Heart left ventricle (tissue), 13 donors: ENCODE data around the gene DNAH3.

Experiments
- POLR2A ChIP-seq, 2 donors: fragments of 450-650 bp; IDR thresholded peaks; one replicate each; pipeline ENCODE4 v1.6.1; 2017; ENCODE audit warnings: antibody characterized with exemption in 2 of 2, mild to moderate bottlenecking in 2 of 2, moderate library complexity in 2 of 2
- TF ChIP-seq, protein P1 (sequence below), 12 donors: fragments of 200-600 bp; sonication (generic) in 4 of 12; IDR thresholded peaks; one replicate each; pipeline versions ENCODE4 v1.5.0 to v1.8.0; 2018 to 2022; ENCODE audit warnings: antibody characterized with exemption in 12 of 12, mild to moderate bottlenecking in 5 of 12
- donor health status: ischemic (EF 13 %, LVEDD 7.1; RV severe dilation, severe dysfunction).
- donor health status: DM: no; HTN: yes; CAD: no.
- donor health status: DM: no; HTN: no; CAD: no.
- donor health status: ischemic (EF 25% LVEDD 6.9; RV normal size, moderate dysfunction).
- donor health status: ischemic (EF 25% LVEDD 5.7; RV mildly dilated, moderate dysfunction).
- donor health status: ischemic (EF 35%, LVEDD 5.7; RV mildly dilated, moderate dysfunction).
- donor health status: nonischemic (EF 11% LVEDD 7.7; RV severe dilation, severe dysfunction).
- donor health status: DM: yes; HTN: yes; CAD: no.
- donor health status: PGD.
- donor health status: ischemic (EF 29% LVEDD 5.4; RV normal size, mild dysfunction).
- donor health status: nonischemic (EF 23%, LVEDD 6.1; RV moderate dilation, normal function).

- TF ChIP-seq, protein P1, sequence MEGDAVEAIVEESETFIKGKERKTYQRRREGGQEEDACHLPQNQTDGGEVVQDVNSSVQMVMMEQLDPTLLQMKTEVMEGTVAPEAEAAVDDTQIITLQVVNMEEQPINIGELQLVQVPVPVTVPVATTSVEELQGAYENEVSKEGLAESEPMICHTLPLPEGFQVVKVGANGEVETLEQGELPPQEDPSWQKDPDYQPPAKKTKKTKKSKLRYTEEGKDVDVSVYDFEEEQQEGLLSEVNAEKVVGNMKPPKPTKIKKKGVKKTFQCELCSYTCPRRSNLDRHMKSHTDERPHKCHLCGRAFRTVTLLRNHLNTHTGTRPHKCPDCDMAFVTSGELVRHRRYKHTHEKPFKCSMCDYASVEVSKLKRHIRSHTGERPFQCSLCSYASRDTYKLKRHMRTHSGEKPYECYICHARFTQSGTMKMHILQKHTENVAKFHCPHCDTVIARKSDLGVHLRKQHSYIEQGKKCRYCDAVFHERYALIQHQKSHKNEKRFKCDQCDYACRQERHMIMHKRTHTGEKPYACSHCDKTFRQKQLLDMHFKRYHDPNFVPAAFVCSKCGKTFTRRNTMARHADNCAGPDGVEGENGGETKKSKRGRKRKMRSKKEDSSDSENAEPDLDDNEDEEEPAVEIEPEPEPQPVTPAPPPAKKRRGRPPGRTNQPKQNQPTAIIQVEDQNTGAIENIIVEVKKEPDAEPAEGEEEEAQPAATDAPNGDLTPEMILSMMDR (IDR thresholded peaks at IDR 0.05): no peak
- TF ChIP-seq POLR2A (IDR thresholded peaks at IDR 0.05): no peak
These were observed 22.0 kb upstream of the DNAH3 start for GRCh38 chr16:21172650-21173049.
